ENCODE measurements around the gene SLC10A7.
"Not testable (repeated sequence)": the region's sequence is repeated elsewhere in the genome, so short reads cannot be mapped to it uniquely, and the experiment has no call there.

The SLC10A7 gene

DNA sequence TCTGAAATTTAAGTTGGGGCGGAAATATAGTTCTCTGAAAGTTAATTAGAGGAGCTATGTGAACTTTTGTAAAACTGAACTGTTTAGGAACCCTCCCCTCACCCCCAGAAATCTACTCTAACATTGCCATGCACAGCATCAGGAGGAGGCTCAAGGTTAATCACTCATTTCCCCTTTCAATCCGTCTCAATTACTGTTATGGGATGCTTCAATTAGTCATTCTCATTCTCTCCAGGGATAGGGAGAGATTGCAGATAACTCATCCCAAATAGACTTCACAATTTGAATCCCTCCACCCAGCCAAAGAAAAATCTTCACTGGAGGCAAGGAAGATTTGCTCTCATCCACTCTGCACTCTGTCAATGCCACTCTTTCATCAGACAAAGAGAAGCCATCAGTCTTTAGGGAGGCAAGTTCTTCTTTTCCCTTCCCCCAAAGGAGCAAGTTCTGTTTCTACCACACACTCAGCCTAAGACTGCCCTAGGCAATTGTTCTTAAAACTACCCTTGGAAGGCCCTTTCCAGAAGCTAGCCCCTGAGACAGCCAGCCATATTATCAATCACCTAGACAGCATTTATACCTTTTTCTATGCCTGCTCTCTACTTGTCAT lies 140.4 kb downstream of the SLC10A7 start:
- no peak for DNase-seq (ENCODE audit: low read depth, low spot score)

DNA sequence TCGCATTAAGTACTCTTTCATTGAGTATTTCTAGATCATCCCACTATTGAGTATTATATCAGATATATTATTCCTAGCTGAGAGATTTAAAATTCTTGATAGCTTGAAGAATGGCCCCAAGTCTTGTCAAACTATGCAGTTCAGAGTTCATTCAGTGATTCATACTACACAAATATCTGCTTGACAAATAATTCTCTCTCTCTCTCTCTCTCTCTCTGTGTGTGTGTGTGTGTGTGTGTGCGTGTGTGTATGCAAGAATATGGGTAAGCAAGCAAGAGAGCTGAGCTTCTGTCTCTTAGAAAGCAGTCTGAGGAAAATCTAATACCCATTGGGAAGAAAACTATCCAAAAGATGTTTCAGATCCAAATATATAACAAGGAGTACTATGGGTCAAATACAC lies 142.0 kb downstream of the SLC10A7 start:
- H3K4me3 ChIP-seq (ENCODE audit: low read length) = no peak overlapping the region
- DNase-seq (ENCODE audit: low read depth, low spot score) = no peak

More for the DNA sequence above, 140.4 kb downstream of the SLC10A7 start:
- H3K4me3 ChIP-seq (ENCODE audit: low read length) = no peak overlapping the region

DNA sequence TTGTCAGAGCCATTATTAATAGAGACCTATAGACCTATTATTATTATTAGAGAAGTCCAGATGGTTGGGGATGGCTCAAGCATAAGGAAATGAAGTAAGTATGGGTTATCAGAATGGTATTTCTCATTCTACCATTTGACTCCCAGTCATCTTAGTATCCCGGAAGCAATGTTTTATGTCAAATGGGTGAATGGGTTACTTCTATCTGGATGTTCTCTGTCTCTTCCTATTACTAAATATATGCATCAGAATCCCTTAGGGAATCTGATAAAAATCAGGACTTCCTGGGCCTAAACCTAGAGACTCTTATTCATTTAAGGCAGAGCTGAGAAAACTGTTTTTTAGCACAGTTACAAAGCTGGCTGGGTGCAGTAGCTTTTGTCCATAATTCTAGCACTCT lies 149.9 kb downstream of the SLC10A7 start:
- DNase-seq (ENCODE audit: low read depth, low spot score) = no peak
- H3K4me3 ChIP-seq (ENCODE audit: low read length) = no peak overlapping the region

DNA sequence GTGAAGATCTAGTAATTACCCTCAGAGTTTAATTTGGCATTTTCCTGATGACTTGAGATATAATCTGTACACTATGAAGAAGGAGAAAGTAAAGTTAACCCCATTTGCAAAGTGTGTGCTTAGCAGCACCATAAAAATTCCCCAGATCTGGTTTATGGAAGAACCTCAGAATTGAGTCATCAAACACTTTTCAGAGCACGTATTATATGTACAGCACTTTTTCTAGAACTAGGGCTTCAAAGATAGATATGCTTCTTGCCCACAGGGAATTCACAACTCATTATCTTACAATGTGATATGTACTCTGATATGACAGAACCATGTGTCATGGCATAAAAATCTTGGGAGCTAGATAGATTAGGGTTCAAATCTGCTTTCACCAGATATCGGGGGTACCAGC lies 150.9 kb downstream of the SLC10A7 start:
- DNase-seq (ENCODE audit: low read depth, low spot score) = no peak
- no peak overlapping the region for H3K4me3 ChIP-seq (ENCODE audit: low read length)

DNA sequence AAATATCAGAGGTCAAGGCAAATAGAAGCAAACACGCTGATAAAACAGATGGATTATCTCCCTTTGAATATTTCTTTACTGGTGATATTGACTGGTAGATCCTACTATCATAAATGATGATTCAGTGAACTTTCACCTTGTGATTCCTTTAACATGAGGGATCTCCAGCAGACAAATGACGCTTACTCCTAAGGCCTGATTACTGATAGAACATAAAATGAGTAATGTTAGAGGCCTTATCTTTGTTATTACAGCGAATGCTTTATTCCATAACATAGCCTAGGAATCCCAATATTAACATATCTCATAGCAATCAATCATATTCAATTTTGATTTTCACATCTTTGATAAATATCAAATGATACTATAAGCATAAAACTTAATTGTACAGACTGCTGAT lies 152.3 kb downstream of the SLC10A7 start:
- DNase-seq (ENCODE audit: low read depth, low spot score) = no peak
- H3K4me3 ChIP-seq (ENCODE audit: low read length) = no peak overlapping the region

GRCh38 chr4:146368209-146368608 lies 153.5 kb downstream of the SLC10A7 start:
- no peak overlapping the region for H3K4me3 ChIP-seq (ENCODE audit: low read length)
- DNase-seq (ENCODE audit: low read depth, low spot score) = no peak

DNA sequence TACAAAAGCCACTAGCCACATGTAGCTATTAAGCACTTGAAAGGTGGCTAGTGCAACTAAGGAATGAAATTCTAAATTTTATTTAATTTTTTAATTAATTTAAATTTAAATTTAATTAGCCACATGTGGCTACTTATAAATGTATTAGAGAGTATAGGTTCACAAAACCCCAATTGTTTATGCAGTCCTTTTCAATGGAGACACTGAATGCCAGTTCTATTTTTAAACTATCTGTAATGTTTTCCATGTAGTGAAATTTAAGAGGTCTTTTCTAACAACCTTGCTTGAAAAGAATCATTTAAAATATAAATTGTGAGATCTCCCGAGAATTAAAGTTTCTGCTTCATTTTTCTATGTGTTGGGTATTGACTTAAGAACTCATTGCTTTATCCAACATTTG lies 154.4 kb downstream of the SLC10A7 start:
- no peak overlapping the region for H3K4me3 ChIP-seq (ENCODE audit: low read length)
- no peak for DNase-seq (ENCODE audit: low read depth, low spot score)

DNA sequence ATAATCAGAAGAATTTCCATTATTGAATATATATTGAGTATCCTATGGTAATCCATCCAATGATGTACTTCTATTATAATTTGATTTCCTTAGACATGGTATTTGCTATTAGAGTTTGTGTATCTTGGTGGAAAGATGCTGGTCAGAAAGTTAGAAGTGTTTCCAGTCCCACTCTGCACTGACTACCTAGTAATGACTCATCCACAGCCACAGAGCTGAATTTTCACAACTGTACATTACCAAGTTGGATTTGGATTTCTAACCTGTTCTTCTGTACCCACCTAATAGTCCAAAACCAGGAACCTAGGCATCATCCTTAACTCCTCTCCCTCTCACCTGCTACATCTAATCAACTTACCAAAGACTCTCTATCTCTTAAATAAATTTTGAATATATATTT lies 162.0 kb downstream of the SLC10A7 start:
- DNase-seq (ENCODE audit: low read depth, low spot score) = no peak
- H3K4me3 ChIP-seq (ENCODE audit: low read length) = no peak overlapping the region

DNA sequence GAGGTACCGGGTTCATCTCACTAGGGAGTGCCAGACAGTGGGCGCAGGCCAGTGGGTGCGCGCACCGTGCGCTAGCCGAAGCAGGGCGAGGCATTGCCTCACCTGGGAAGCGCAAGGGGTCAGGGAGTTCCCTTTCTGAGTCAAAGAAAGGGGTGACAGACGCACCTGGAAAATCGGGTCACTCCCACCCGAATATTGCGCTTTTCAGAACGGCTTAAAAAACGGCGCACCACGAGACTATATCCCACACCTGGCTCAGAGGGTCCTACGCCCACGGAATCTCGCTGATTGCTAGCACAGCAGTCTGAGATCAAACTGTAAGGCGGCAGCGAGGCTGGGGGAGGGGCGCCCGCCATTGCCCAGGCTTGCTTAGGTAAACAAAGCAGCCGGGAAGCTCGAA lies 171.6 kb downstream of the SLC10A7 start:
- H3K4me3 ChIP-seq (ENCODE audit: low read length) = peak overlapping the region; percentile 47
- DNase-seq (ENCODE audit: low read depth, low spot score) = not testable (repeated sequence)

DNA sequence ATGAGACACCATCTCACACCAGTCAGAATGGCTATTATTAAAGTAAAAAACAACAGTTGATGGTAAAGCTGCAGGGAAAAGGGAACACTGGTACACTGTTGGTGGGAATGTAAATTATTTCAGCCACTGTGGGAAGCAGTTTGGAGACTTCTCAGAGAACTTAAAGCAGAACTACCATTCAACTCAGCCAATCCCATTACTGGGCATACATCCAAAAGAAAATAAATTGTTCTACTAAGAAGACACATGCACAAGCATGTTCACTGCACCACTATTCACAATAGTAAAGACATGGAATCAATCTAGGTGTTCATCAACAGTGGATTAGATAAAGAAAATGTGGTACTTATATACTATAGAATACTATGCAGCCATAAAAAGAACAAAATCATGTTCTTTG lies 172.4 kb downstream of the SLC10A7 start:
- H3K4me3 ChIP-seq (ENCODE audit: low read length) = no peak overlapping the region

GRCh38 chr4:146347822-146348221 lies 173.9 kb downstream of the SLC10A7 start:
- no peak for DNase-seq (ENCODE audit: low read depth, low spot score)

More for the DNA sequence above, 172.4 kb downstream of the SLC10A7 start:
- DNase-seq (ENCODE audit: low read depth, low spot score) = no peak

GRCh38 chr4:146346276-146346675 lies 175.5 kb downstream of the SLC10A7 start:
- H3K4me3 ChIP-seq (ENCODE audit: low read length) = no peak overlapping the region
- DNase-seq (ENCODE audit: low read depth, low spot score) = no peak

More at GRCh38 chr4:146347822-146348221, 173.9 kb downstream of the SLC10A7 start:
- H3K4me3 ChIP-seq (ENCODE audit: low read length) = no peak overlapping the region

- no peak overlapping the region for H3K4me3 ChIP-seq (ENCODE audit: low read length)
- DNase-seq (ENCODE audit: low read depth, low spot score) = no peak
These were observed 178.0 kb downstream of the SLC10A7 start for GRCh38 chr4:146343776-146344175.

GRCh38 chr4:146343199-146343598 lies 178.5 kb downstream of the SLC10A7 start:
- no peak for DNase-seq (ENCODE audit: low read depth, low spot score)
- H3K4me3 ChIP-seq (ENCODE audit: low read length) = no peak overlapping the region

DNA sequence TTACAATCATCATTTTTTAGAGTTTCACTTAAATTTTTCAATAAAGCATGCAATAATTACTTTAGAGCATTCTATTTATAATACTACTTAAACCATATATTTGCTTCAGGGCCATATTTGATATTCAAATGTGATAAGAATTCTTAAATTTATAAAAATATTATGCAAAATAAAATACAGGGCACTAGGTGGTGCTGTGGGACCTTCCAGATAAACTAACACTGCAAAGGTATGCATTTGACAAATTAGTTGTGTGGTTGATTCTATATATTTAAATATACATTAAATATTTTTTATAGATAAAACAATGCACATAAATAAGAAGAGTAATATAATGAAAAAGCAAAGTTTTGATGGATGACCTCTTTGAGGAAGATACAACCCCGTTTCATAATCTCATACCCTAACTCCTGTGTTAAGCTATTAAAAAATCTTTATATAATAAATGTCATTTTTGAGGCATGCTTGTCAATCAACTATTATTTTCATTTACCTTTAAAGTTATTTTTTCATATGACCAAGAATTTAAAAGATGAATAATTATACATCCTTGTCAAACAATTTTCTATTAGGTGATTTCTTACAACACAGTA lies 179.0 kb downstream of the SLC10A7 start:
- H3K4me3 ChIP-seq (ENCODE audit: low read length) = no peak overlapping the region
- DNase-seq (ENCODE audit: low read depth, low spot score) = peak; percentile 35

DNA sequence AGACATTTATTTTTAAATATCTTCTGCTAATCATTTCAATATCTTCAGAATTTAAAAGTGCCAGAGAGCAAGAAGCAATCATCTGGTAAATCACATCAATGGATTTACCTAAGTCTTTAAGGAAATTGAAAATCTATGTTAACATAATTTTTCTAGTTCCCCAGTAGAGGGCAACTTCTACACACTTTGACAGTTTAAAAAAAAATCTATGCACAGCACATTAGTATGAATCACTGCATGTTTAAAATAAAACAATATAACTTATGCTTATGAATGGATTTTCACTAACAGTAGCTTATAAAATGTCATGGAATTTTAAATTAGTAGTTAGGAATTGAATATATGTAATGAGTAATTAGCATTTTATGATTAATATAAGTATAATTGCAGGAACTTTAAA lies 180.9 kb downstream of the SLC10A7 start:
- H3K4me3 ChIP-seq (ENCODE audit: low read length) = no peak overlapping the region
- DNase-seq (ENCODE audit: low read depth, low spot score) = peak; percentile 16

GRCh38 chr4:146338512-146338911 lies 183.2 kb downstream of the SLC10A7 start:
- no peak for DNase-seq (ENCODE audit: low read depth, low spot score)
- no peak overlapping the region for H3K4me3 ChIP-seq (ENCODE audit: low read length)

- no peak for DNase-seq (ENCODE audit: low read depth, low spot score)
- no peak overlapping the region for H3K4me3 ChIP-seq (ENCODE audit: low read length)
These were observed 185.3 kb downstream of the SLC10A7 start for GRCh38 chr4:146336410-146336807.

DNA sequence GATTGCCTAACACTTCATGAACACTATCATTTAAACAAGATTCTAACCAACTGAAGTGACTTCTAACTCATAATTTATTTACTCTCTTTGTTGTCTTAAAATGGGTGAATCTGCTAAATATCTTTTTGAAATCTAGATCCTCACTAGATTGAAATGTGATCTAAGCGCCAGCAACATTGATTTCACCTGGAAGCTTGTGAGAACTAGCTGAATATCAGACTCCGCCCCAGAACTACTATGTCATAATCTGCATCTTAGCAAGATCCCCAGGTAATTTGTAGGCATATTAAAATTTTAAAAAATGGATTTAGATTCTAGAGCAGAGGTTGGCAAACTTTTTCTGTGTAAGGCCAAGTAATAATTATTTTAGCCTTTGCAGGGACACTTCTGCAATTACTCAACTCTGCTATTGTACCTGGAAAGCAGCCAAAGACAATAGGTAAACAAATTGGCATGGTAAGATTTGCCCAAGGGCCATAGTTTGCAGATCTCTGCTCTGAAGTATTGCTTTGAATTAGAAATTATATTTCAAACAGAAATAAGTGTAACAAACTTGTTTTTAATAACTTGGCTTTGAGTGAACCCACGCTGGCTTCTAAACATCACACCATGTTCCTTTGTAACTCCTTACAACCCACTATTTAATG lies 185.9 kb downstream of the SLC10A7 start:
- no peak for DNase-seq (ENCODE audit: low read depth, low spot score)
- no peak overlapping the region for H3K4me3 ChIP-seq (ENCODE audit: low read length)

DNA sequence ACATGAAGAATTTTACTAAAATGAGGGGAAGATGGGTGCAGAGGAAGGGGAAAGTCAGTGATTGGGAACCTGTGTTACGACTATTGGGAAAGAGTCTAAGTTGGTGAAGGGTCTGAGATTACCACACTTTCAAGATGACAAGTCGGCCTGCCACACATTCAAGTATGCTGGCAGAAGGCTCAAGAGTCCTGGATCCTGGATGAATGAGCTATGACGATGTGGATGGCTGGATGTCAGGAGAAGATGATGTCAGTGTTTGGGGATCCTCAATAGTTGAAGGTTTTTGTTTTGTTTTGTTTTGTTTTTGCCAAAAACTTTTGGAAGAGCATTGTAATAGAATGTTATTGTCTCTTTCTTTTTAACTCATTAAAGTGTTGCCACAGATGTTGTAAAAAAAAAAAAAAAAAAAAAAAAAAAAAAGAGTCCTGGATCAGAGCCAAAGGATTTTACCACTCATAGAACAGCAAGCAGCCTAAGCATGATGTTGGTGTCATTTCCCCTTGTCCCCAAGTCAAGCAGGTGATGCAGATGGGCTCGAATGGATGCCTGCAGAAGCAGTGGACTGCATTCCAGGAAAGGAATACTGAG lies 186.8 kb downstream of the SLC10A7 start:
- DNase-seq (ENCODE audit: low read depth, low spot score) = no peak
- H3K4me3 ChIP-seq (ENCODE audit: low read length) = no peak overlapping the region
